Stimulated activated CD8-positive, alpha-beta memory T cell treated with anti-CD3 and anti-CD28 coated beads, Interleukin-12 subunit alpha, Interleukin-12 subunit beta, amount 100 ng/mL, for 1 hour (primary cell): Measurements from ENCODE around the gene SPATA6L.
A peak's percentile ranks its signal among the peaks of the same experiment; 100 is the strongest.
"Not testable (repeated sequence)": the region's sequence is repeated elsewhere in the genome, so short reads cannot be mapped to it uniquely, and the experiment has no call there.

ENCODE experiments used
- DNase-seq: peaks from one replicate; pipeline ENCODE4 v3.0.0-alpha.2; 2020; ENCODE audit warnings: low read depth

SPATA6L gene

DNA sequence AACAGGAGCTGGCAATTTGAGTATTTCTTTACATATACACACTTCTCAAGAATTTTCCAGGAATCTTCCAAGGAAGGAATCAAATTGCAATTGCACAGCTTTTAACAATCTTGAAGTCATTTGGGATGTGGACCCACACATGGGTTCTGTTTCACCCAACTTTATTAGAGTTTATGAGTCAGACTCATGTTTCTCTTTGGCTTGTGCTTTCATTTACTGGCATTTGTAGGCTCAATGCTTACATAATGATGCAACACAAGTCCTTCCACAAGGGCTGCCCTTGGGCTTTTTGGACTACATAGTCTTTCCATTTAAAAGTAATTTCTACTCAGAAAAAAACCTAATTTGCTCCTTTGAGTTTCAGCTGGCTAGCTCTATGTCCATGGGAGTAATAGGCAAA is 8.5 kb upstream of the SPATA6L start:
- no peak for DNase-seq

DNA sequence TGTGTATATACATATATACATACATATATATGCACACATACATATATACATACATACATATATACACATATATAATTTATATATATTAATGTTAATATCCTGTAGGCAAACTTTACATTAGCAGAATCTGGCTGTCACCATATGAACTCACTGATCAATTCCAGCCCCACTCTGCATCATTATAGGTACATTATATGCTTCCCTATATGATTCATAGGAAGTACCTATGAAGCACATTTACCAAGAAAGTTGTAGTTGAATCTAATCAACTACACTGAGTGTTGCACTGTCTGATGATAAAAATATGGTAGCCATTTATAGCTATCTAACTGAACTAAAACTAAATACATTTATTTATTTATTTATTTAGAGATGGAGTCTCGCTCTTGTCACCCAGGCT is 5.5 kb upstream of the SPATA6L start:
- no peak for DNase-seq

GRCh38 chr9:4670591-4670990 is 4.3 kb upstream of the SPATA6L start:
- no peak for DNase-seq

DNA sequence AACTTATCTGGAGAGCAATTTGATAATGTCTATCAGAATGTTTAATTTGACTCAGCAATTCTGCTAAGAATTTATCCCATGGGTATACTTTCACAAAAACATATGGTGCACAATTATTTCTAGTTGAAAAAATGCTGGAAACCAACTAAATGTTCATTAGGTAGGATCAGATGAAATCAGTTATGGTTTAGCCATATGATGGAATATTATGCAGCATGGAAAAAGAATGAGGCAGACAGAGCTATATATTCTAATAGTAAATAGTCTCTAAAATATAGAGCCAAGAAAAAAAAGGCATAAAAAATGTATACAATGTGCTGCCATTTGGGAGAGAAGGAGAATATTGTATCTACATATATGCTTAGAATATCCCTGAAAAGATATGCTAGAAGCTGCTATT is 3.6 kb upstream of the SPATA6L start:
- no peak for DNase-seq

DNA sequence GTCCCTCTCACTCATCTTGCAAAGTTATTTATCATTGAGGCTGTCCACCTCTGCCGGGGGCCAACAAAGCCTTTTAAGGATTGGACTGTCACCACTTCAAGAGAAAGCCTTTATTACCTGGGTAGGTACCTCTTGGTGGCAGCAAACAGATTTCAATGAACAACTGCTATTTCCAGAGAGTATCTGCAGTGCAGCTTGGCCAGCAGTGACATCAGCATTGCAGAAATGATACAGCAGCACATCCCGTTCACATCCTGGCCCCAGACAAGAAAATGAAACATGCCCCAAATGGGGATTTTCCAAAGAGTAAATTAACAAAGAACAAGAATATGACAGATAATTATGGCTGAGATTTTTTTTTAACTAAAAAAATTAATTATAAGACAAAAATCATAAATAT is 2.3 kb upstream of the SPATA6L start:
- DNase-seq = no peak

DNA sequence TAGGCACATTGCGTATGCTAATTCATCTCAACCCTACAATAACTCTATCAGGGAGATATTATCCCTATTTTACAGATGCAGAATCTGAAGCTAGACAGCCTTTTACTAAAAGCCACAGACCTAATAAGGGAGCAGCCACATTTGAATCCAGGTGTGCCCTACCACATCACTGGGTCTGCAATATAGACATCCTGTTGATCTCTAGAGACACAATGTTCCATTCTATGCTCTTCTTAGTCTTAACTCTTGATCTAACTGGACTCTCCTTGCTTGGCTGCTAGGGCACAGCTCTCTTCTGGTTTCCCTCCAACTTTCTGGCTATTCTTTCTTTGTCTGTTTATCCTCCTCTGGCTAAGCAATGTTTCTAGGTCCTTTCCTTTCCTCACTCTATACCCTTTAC is 1.4 kb upstream of the SPATA6L start:
- DNase-seq = no peak

- no peak for DNase-seq
Measured at GRCh38 chr9:4665357-4665756, 923 bp downstream of the SPATA6L start.

- no peak for DNase-seq
Measured at GRCh38 chr9:4663956-4664355, 2.3 kb downstream of the SPATA6L start.

DNA sequence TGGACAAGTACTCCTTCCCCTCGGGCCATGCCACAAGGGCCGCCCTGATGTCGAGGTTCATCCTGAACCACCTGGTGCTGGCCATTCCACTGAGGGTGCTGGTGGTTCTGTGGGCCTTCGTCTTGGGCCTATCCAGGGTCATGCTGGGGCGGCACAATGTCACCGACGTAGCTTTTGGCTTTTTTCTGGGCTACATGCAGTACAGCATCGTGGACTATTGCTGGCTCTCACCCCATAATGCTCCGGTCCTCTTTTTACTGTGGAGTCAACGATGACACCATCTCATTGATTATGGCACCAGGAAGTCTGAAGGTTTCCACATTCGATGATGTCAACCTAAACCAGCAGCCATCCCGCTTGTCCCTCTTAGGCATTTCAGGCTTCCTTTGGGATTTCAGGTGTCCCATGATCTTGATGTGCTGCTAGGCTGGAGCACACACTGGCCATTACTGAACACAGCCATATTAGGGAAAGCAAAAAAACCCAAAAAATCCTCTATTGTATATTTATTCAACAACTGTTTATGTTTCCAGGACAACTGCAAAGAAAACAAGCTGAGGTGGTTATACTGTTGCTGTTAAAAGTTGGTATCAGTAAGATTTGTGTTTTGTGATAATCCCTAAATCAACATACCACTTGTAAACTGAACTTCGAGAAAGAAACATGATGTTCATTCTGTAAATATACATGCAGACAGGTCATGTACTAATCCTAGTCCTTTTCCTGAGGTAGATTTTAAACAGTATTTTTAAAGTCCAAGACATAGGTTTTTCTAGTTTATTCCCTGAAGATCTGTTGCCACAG is 3.1 kb downstream of the SPATA6L start:
- no peak for DNase-seq

GRCh38 chr9:4662108-4662988 is 3.9 kb downstream of the SPATA6L start, which contains the start of gene PLPP6:
PLPP6 (plus strand) TSS chr9:4662294; CDS start chr9:4662376, 82 bp downstream.
- DNase-seq = peak; percentile 60

GRCh38 chr9:4661611-4662010 is 4.7 kb downstream of the SPATA6L start:
- no peak for DNase-seq

- DNase-seq = no peak
Measured at GRCh38 chr9:4661165-4661564, 5.1 kb downstream of the SPATA6L start.

- DNase-seq = not testable (repeated sequence)
Measured at GRCh38 chr9:4660665-4661064, 5.6 kb downstream of the SPATA6L start.

- no peak for DNase-seq
Measured at GRCh38 chr9:4657426-4658159, 8.7 kb downstream of the SPATA6L start.

GRCh38 chr9:4656621-4657020 is 9.7 kb downstream of the SPATA6L start:
- no peak for DNase-seq

DNA sequence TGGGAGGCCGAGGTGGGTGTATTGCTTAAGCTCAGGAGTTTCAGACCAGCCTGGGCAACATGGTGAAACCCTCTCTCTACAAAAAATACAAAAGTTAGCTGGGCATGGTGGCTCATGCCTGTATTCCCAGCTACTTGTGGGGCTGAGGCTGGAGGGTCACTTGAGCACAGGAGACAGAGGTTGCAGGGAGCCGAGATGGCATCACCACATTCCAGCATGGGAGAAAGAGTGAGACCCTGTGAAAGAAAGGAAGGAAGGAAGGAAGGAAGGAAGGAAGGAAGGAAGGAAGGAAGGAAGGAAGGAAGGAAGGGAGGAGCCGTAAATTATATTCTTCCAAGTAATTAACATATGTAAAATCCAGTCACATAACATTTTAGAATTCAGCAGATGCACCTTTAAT is 10.1 kb downstream of the SPATA6L start:
- not testable (repeated sequence) for DNase-seq

DNA sequence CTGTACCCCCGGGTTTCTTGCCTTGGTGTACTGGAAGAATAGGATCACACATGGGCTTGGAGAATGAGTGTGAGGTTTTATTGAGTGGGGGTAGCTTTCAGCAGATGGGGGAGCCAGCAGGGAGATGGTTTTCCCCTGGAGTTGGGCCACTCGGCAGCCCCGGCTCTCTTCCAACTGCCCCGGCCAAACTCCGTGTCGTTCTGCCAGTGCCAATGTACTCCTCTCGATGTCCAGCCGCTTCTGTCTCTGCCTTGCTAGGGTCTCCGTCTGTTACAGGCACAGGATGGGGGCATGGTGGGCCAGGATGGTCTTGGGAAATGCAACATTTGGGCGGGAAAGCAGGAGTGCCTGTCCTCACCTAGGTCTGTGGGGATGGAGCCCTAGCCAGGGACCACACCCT is 11.7 kb downstream of the SPATA6L start:
- DNase-seq = no peak

DNA sequence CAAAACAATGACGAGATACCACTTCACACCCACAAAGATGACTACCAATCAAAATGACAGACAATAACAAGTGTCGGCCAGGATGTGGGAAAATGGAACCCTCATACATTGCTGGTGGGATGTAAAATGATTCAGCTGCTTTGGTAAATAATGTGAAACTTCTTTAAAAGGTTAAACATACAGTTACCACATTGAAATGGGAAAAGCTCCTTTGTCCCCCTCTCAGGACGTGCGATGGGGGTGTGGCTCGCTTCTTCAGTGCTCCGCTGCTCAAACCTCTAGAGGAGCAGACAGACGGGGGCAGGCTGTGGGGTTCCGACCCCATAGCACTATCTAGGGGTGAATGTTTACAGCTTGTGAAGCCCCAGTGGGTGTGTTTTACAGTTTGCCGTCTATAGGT is 12.2 kb downstream of the SPATA6L start:
- no peak for DNase-seq

DNA sequence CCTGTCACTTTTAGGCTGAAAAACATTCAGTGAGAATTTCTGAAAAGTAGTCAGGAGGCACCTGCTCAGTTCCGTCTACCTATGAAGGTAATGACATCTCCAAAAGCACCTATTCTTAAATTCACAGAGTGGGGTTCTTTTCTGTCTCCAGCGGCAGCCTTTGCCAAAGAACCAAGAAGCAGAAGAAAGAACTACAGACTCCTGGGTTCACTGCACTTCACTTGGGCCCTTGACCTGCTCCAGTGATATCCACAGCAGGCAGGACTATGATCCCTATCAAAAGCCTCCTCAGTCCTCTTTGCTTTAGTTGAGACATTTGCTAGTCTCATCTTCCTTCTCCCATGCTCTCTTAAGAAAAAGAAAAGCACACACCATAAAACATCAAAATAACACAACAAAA is 23.9 kb downstream of the SPATA6L start:
- no peak for DNase-seq

GRCh38 chr9:4640027-4640426 is 26.3 kb downstream of the SPATA6L start:
- DNase-seq = peak; percentile 12

- no peak for DNase-seq
Measured at GRCh38 chr9:4639420-4639819, 26.9 kb downstream of the SPATA6L start.

GRCh38 chr9:4638968-4639367 is 27.3 kb downstream of the SPATA6L start:
- DNase-seq = no peak
